BJ (cell line): Measurements from ENCODE around the gene ZNF284. TPM values are rescaled to one million over a fixed set of nuclear protein-coding genes. Genes with fewer than 3 reads are reported as not detected.
A peak's percentile ranks its signal among the peaks of the same experiment; 100 is the strongest.

Experiments
- CTCF ChIA-PET: fragments of 350-600 bp; formaldehyde crosslinking; extraction: SDS; loops from one replicate; lab custom pipeline; 2021; ENCODE audit warnings: antibody characterized with exemption, inconsistent platforms; lab: Yijun Ruan, JAX
- POLR2A ChIA-PET: fragments of 300-600 bp; sonication (Branson Sonifier 250); formaldehyde crosslinking; extraction: SDS; loops from one replicate; lab custom pipeline; 2021; ENCODE audit warnings: antibody characterized with exemption; lab: Charles Lee
- DNase-seq: peaks from one replicate; pipeline ENCODE4 v3.0.0-alpha.2; 2011; ENCODE audit warnings: low read depth
- H3K27me3 ChIP-seq: 2 replicates; pipeline ENCODE4 v1.6.0; 2011; ENCODE audit warnings: low read length; ENCODE audit not compliant: control insufficient read depth, insufficient read depth
- H3K36me3 ChIP-seq: 2 replicates; pipeline ENCODE4 v1.5.1; 2011; ENCODE audit warnings: low read length; ENCODE audit not compliant: control insufficient read depth, insufficient read depth
- H3K4me3 ChIP-seq: 2 replicates; pipeline ENCODE4 v1.5.1; 2011; ENCODE audit warnings: low read depth, mild to moderate bottlenecking, control low read depth, low read length
- polyA plus RNA-seq: library from polyadenylated mRNA; depleted of rRNA; stranded (reverse); fragments of >200 nt; gene quantifications from 2 replicates; pipeline ENCODE4 v1.2.3, GENCODE V29; 2011
- TF ChIP-seq, protein P1 (sequence below): IDR thresholded peaks from 2 replicates; pipeline ENCODE4 v1.5.1; 2011; ENCODE audit warnings: low read depth, mild to moderate bottlenecking, control low read depth, inconsistent platforms, low read length, moderate library complexity; ENCODE audit not compliant: insufficient read depth

The ZNF284 gene
- polyA plus RNA-seq, 1 experiment: 1.0 TPM

DNA sequence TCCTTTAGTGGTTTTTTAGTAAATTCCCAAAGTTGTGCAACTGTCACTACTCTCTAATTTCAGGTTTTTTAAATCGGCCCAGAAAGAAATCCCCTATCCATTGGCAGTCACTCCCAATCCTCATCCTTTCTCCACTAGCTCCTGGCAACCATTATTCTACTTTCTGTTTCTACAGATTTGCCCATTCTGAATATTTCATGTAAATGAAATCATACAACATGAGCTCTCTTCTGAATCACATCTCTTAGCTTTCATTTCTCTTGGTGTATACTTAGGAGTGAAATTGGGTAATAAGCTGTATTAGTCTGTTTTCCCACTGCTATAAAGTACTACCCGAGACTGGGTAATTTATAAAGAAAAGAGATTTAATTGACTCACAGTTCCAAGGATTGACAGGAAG lies 29.8 kb upstream of the ZNF284 start:
- CTCF ChIA-PET: interaction anchor here (1.1 kb wide), 1 partner anchor 22 kb away, joined by 3 read pairs; no protein-coding TSS in a partner anchor
- Histone ChIP-seq H3K27me3 (no peaks in the 10 kb centered on the region), H3K4me3 (no peak overlapping the region), H3K36me3 (no peaks in the 10 kb centered on the region)
- POLR2A ChIA-PET: no interaction called here
- TF ChIP-seq, protein P1, sequence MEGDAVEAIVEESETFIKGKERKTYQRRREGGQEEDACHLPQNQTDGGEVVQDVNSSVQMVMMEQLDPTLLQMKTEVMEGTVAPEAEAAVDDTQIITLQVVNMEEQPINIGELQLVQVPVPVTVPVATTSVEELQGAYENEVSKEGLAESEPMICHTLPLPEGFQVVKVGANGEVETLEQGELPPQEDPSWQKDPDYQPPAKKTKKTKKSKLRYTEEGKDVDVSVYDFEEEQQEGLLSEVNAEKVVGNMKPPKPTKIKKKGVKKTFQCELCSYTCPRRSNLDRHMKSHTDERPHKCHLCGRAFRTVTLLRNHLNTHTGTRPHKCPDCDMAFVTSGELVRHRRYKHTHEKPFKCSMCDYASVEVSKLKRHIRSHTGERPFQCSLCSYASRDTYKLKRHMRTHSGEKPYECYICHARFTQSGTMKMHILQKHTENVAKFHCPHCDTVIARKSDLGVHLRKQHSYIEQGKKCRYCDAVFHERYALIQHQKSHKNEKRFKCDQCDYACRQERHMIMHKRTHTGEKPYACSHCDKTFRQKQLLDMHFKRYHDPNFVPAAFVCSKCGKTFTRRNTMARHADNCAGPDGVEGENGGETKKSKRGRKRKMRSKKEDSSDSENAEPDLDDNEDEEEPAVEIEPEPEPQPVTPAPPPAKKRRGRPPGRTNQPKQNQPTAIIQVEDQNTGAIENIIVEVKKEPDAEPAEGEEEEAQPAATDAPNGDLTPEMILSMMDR: no peak
- DNase-seq: no peak

DNA sequence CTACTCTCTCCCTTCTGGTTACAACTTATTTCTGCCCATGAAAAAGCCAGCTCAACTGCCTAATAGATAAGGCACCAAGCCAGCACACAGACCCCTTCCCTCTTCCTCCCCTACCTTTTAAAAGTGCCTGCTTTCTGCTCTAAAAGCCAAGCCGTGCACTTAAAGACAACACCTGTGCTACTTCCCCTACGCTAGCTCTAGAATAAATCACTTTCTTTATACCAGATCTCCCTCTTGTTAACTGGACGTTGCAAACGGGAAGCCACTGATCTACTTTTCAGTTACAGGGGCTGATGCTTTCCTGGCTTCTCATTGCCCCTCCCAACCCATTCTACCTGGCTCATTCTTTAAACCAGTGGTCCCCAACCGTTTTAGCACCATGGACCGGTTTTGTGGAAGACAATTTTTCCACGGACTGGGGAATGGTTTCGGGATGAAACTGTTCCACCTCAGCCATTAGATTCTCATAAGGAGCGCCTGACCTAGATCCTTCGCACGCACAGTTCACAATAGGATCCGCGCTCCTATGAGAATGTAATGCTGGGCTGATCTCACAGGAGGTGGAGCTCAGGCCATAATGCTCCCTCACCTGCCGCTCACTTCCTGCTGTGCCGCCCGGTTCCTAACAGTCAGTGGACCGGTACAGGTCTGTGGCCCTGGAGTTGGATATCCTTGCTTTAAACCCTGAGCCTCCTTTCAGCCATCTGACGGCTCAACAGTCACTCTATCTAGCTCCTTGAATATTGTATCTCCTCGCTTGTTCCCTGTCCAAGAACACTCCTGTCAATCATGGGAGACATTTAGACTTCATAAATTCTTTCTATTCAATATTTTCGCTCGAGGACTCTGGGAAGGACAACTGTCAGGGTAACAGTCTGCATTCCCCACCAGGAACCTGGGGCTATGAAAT lies 21.0 kb upstream of the ZNF284 start:
- Histone ChIP-seq H3K4me3 (peak overlapping the region; percentile 98), H3K36me3 (peaks cover 2% of the 10 kb centered on the region; the same call in 1 of the 2 replicates), H3K27me3 (no peaks in the 10 kb centered on the region)
- TF ChIP-seq, protein P1: no peak
- ChIA-PET CTCF (no interaction called here), POLR2A (interaction anchor here (0.6 kb wide), 1 partner anchor 573 kb away, joined by 4 read pairs; no protein-coding TSS in a partner anchor)
- DNase-seq: no peak

DNA sequence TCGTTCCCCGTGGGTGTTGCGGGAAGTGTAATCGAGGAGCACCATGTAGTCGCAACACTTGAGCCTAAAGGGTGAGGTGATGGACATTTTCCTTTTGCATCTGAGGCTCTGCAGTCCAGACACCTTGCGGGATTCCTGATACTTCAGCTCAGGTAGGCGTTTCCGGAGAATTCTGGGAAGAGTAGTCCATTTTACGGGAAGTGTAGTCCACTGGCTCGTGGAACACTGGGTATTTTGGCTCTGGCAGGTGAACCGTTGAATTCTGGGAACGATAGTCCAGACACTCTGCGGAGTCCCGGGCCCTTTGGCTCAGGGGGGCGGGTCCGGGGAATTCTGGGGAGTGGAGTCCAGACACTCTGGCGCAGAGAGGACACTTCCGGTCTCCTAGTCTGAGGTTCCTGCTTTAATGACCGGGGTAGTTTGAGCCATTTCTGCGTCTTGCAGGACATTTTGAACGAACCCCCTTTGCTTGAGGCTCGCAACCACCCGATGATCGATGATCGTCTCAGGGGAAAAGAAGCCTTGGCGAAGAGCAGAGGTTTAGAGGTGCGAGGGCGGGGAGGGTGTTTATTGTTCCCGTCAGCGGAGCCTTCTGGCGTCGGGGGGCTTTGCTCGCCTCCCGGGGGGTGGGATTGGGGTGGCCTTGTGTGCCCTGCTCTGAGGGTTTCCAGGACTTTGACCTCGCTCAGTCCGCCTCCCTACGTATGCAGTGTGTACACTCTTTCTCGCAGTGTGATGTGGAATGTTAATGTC lies 20.1 kb upstream of the ZNF284 start, which contains the start of gene ZNF223:
TSS of gene ZNF223 (plus strand) at position 387 of the 753 bp plus-strand sequence. CDS start 3,141 bp downstream, outside the sequence.
- DNase-seq: peak; percentile 73
- CTCF ChIA-PET: interaction anchor here (0.9 kb wide), 1 partner anchor 10 kb away, joined by 3 read pairs; no protein-coding TSS in a partner anchor
- peak within 1 kb of the TSS; percentile 98 for H3K4me3 ChIP-seq
- POLR2A ChIA-PET: interaction anchor here (0.6 kb wide), 1 partner anchor 458 kb away, joined by 7 read pairs; no protein-coding TSS in a partner anchor
- TF ChIP-seq, protein P1: no peak
- H3K36me3 ChIP-seq: peaks cover 2% of the 10 kb centered on the region; the same call in 1 of the 2 replicates
- no peaks in the 10 kb centered on the region for H3K27me3 ChIP-seq

GRCh38 chr19:44055870-44056269 lies 16.1 kb upstream of the ZNF284 start:
- H3K27me3 ChIP-seq: no peaks in the 10 kb centered on the region
- DNase-seq: no peak
- peaks cover 12% of the 10 kb centered on the region for H3K36me3 ChIP-seq
- no peak overlapping the region for H3K4me3 ChIP-seq
- POLR2A ChIA-PET: no interaction called here
- TF ChIP-seq, protein P1: no peak
- CTCF ChIA-PET: no interaction called here

DNA sequence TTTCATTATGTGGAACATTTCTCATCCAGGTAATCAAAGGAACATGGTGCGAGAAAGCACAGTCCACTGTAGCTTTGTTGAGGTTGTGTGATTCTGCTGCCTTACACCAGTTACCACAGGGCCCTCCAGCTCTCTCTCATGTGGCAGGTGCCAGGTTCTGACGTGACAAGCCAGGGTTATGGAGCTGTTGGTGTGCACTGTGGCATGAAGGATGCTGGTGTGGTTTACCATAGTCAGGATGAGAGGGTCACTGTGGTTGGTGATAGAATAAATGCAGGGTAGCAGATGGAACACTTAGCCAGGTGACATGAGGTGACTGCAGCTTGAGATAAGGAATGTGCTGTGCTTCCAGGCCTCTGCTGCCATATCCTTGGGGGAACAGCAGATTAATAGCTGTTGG lies 12.7 kb upstream of the ZNF284 start:
- POLR2A ChIA-PET: no interaction called here
- TF ChIP-seq, protein P1: no peak
- peaks cover 22% of the 10 kb centered on the region for H3K36me3 ChIP-seq

More for the DNA sequence above, 12.7 kb upstream of the ZNF284 start:
- Histone ChIP-seq H3K4me3 (no peak overlapping the region), H3K27me3 (no peaks in the 10 kb centered on the region)
- CTCF ChIA-PET: interaction anchor here (1.5 kb wide), 1 partner anchor 11 kb away, joined by 5 read pairs; no protein-coding TSS in a partner anchor
- no peak for DNase-seq
